H9 (cell line): ENCODE data around the gene VSIR. TPM values are rescaled to one million over a fixed set of nuclear protein-coding genes. Genes with fewer than 3 reads are reported as not detected.

Source experiments
- DNase-seq: peaks from one replicate; pipeline ENCODE4 v3.0.0-alpha.2; 2017
- H2AFZ ChIP-seq: one replicate; pipeline ENCODE4 v1.6.1; 2013; ENCODE audit warnings: mild to moderate bottlenecking, low read length, control low read depth, moderate library complexity
- H2AK5ac ChIP-seq: 2 replicates; pipeline ENCODE4 v1.6.1; 2013; ENCODE audit warnings: low read length, control low read depth, mixed read lengths; ENCODE audit not compliant: insufficient read length
- H2BK120ac ChIP-seq: one replicate; pipeline ENCODE4 v1.6.1; 2013; ENCODE audit warnings: low read depth, mild to moderate bottlenecking, low read length, control low read depth, inconsistent platforms; ENCODE audit not compliant: poor library complexity, severe bottlenecking
- H2BK12ac ChIP-seq: 2 replicates; pipeline ENCODE4 v1.6.1; 2013; ENCODE audit warnings: low read length, control low read depth, mixed read lengths, low read depth; ENCODE audit not compliant: insufficient read length
- H2BK15ac ChIP-seq: 2 replicates; pipeline ENCODE4 v1.6.1; 2013; ENCODE audit warnings: low read depth, low read length, control low read depth
- H2BK20ac ChIP-seq: one replicate; pipeline ENCODE4 v1.6.1; 2013; ENCODE audit warnings: low read depth, mild to moderate bottlenecking, low read length, control low read depth, inconsistent platforms; ENCODE audit not compliant: poor library complexity, severe bottlenecking
- H2BK5ac ChIP-seq: 2 replicates; pipeline ENCODE4 v1.6.1; 2013; ENCODE audit warnings: low read length, control low read depth, mixed read lengths; ENCODE audit not compliant: insufficient read length
- H3K14ac ChIP-seq: 2 replicates; pipeline ENCODE4 v1.6.1; 2013; ENCODE audit warnings: low read length, control low read depth; ENCODE audit not compliant: insufficient read depth
- H3K18ac ChIP-seq: 2 replicates; pipeline ENCODE4 v1.6.1; 2013; ENCODE audit warnings: low read depth, mild to moderate bottlenecking, mixed read lengths, low read length, control low read depth; ENCODE audit not compliant: insufficient read length
- H3K23ac ChIP-seq: 2 replicates; pipeline ENCODE4 v1.6.1; 2013; ENCODE audit warnings: low read length, control low read depth, mixed read lengths, low read depth; ENCODE audit not compliant: insufficient read length
- H3K23me2 ChIP-seq: 2 replicates; pipeline ENCODE4 v1.6.1; 2013; ENCODE audit warnings: low read depth, mild to moderate bottlenecking, mixed read lengths, low read length, control low read depth; ENCODE audit not compliant: insufficient read length, poor library complexity, severe bottlenecking
- H3K27ac ChIP-seq: 2 replicates; pipeline ENCODE4 v1.5.1; 2013; ENCODE audit warnings: low read length, control low read depth, mixed read lengths, low read depth; ENCODE audit not compliant: insufficient read length
- H3K27me3 ChIP-seq: 2 replicates; pipeline ENCODE4 v1.6.1; 2013; ENCODE audit warnings: low read length, control low read depth, inconsistent platforms; ENCODE audit not compliant: insufficient read depth
- H3K4ac ChIP-seq: 2 replicates; pipeline ENCODE4 v1.6.1; 2013; ENCODE audit warnings: low read depth, mild to moderate bottlenecking, control low read depth, inconsistent platforms, low read length, moderate library complexity
- H3K4me1 ChIP-seq: 2 replicates; pipeline ENCODE4 v1.6.1; 2013; ENCODE audit warnings: low read length, control low read depth, inconsistent platforms; ENCODE audit not compliant: insufficient read depth
- H3K4me2 ChIP-seq: 2 replicates; pipeline ENCODE4 v1.6.1; 2013; ENCODE audit warnings: low read length, control low read depth, mixed read lengths; ENCODE audit not compliant: insufficient read length, insufficient read depth
- H3K56ac ChIP-seq: 2 replicates; pipeline ENCODE4 v1.6.1; 2013; ENCODE audit warnings: low read depth, mild to moderate bottlenecking, mixed read lengths, low read length, control low read depth; ENCODE audit not compliant: insufficient read length
- H3K79me1 ChIP-seq: 2 replicates; pipeline ENCODE4 v1.6.1; 2013; ENCODE audit warnings: low read depth, mild to moderate bottlenecking, moderate library complexity, low read length, control low read depth, inconsistent platforms; ENCODE audit not compliant: insufficient read depth, poor library complexity, severe bottlenecking
- H3K79me2 ChIP-seq: 2 replicates; pipeline ENCODE4 v1.6.1; 2013; ENCODE audit warnings: low read length, control low read depth, inconsistent platforms; ENCODE audit not compliant: insufficient read depth
- H3K9ac ChIP-seq: 2 replicates; pipeline ENCODE4 v1.6.1; 2013; ENCODE audit warnings: low read length, control low read depth, mixed read lengths; ENCODE audit not compliant: insufficient read length; ENCODE audit errors: extremely low read depth
- H3K9me3 ChIP-seq: one replicate; pipeline ENCODE4 v1.6.1; 2013; ENCODE audit warnings: low read depth, low read length, inconsistent platforms; ENCODE audit not compliant: control insufficient read depth
- H3T11ph ChIP-seq: one replicate; pipeline ENCODE4 v1.6.1; 2013; ENCODE audit warnings: mild to moderate bottlenecking, low read length, control low read depth, inconsistent platforms
- H4K20me1 ChIP-seq: one replicate; pipeline ENCODE4 v1.6.1; 2013; ENCODE audit not compliant: control insufficient read depth, insufficient read length, insufficient read depth
- H4K5ac ChIP-seq: 2 replicates; pipeline ENCODE4 v1.6.1; 2013; ENCODE audit warnings: low read depth, mild to moderate bottlenecking, mixed read lengths, low read length, control low read depth; ENCODE audit not compliant: insufficient read length
- H4K8ac ChIP-seq: replicated peaks from 2 replicates; pipeline ENCODE4 v1.6.1; 2013; ENCODE audit warnings: low read length, control low read depth, mixed read lengths, low read depth; ENCODE audit not compliant: insufficient read length
- H4K91ac ChIP-seq: 2 replicates; pipeline ENCODE4 v1.6.1; 2013; ENCODE audit warnings: low read depth, mild to moderate bottlenecking, moderate library complexity, mixed read lengths, low read length, control low read depth; ENCODE audit not compliant: insufficient read length
- H3K27ac Mint-ChIP-seq, 3 experiments: 2 replicates in 2 of 3; 3 replicates in 1 of 3; pipeline ENCODE4 v1.8.0; 2020 to 2021; ENCODE audit warnings: mixed read lengths in 3 of 3, mild to moderate bottlenecking in 1 of 3, moderate library complexity in 1 of 3
- H3K27me3 Mint-ChIP-seq: 2 replicates; pipeline ENCODE4 v1.8.0; 2021; ENCODE audit warnings: low read depth, mild to moderate bottlenecking, moderate library complexity, mixed read lengths
- H3K36me3 Mint-ChIP-seq, 3 experiments: 2 replicates in 2 of 3; 3 replicates in 1 of 3; pipeline ENCODE4 v1.8.0; 2020 to 2021; ENCODE audit warnings: low read depth in 3 of 3, mixed read lengths in 3 of 3; ENCODE audit not compliant: insufficient read depth in 1 of 3
- H3K4me1 Mint-ChIP-seq, 2 experiments: 2 replicates each; pipeline ENCODE4 v1.8.0; 2020; ENCODE audit warnings: mixed read lengths in 2 of 2
- H3K4me3 Mint-ChIP-seq, 2 experiments: 2 replicates in 1 of 2; 3 replicates in 1 of 2; pipeline ENCODE4 v1.8.0; 2020 to 2021; ENCODE audit warnings: mild to moderate bottlenecking in 2 of 2, mixed read lengths in 2 of 2, moderate library complexity in 1 of 2
- H3K9me3 Mint-ChIP-seq, 2 experiments: 2 replicates in 1 of 2; 3 replicates in 1 of 2; pipeline ENCODE4 v1.8.0; 2020; ENCODE audit warnings: mild to moderate bottlenecking in 2 of 2, mixed read lengths in 2 of 2, moderate library complexity in 1 of 2
- WGBS: extraction: QIAGEN DNeasy Blood & Tissue Kit; methylation state at CpG from one replicate; pipeline ENCODE4 v1.1.7; 2013; ENCODE audit warnings: missing lambda C conversion rate, low lambda C conversion rate, mixed read lengths; ENCODE audit not compliant: insufficient read length; ENCODE audit errors: extremely low coverage; 5-methylcytosine and 5-hydroxymethylcytosine counted together
- total RNA-seq: library from RNA; stranded (reverse); gene quantifications from 2 replicates; pipeline ENCODE4 v1.2.1, GENCODE V29; 2021
- TF ChIP-seq, protein P1 (sequence below): fragments of 200-600 bp; sonication (generic); conservative IDR thresholded peaks from 3 replicates; pipeline ENCODE4 v1.8.0; 2021; ENCODE audit warnings: antibody characterized with exemption, mild to moderate bottlenecking

The VSIR gene
- total RNA-seq, 1 experiment from 2014 or later = 0.11 TPM

DNA sequence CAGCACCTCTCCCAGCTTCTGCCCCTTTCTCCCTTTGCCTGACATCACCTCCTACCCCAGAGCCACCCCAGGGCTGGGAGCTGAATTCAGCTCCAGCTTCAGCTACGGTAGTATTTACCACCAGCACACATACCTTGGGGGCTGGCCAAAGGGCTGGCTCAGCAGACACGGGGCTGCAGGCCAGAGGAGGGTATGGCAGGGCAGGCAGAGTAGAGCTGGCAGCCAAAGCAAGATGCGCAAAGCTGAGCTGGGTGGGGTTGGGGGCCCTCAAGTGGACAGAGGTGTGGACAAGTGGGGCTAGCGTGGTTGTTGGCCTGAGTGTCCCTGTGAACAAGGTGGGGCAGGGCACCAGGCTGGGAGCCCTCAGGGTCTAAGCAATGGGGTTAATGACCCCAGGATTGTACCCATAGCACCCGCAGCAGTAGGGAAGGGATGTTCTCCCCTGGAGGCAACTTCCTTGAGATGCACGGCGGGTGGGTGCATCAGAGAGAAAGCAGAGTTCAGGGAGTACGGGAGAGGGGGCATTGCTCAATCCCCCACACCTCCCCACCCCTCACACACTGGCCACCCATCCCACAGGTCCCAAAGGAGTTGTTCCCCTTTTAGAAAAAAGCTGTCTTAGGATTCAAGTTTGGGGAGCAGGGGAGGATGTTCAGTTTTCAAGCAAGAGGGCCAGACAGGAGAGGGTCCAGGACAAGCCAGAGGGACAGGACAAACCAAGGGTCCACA, 8.0 kb downstream of the VSIR start:
- H3K27ac Mint-ChIP-seq = no peak overlapping the region; a peak in 1 of 7 replicates

More for the DNA sequence above, 8.0 kb downstream of the VSIR start:
- H3K9me3 Mint-ChIP-seq = no peaks in the 10 kb centered on the region; a peak in 1 of 5 replicates
- Histone ChIP-seq H2BK120ac (no peak overlapping the region), H2BK20ac (no peak overlapping the region), H3K4me1 (no peaks in the 10 kb centered on the region; the same call in 1 of the 2 replicates), H3T11ph (no peak overlapping the region), H3K4ac (no peak overlapping the region), H3K27me3 (no peaks in the 10 kb centered on the region), H3K18ac (no peak overlapping the region), H2BK5ac (no peak overlapping the region), H3K27ac (no peak overlapping the region), H4K20me1 (no peaks in the 10 kb centered on the region), H2AK5ac (no peak overlapping the region), H3K14ac (no peak overlapping the region), H2AFZ (no peak overlapping the region), H3K4me2 (no peak overlapping the region), H2BK12ac (no peak overlapping the region), H3K23ac (no peak overlapping the region), H3K9ac (no peak overlapping the region), H3K56ac (no peak overlapping the region), H4K5ac (no peak overlapping the region), H3K23me2 (no peaks in the 10 kb centered on the region), H3K9me3 (no peaks in the 10 kb centered on the region), H4K91ac (no peak overlapping the region), H3K79me2 (no peaks in the 10 kb centered on the region), H4K8ac (no peak overlapping the region), H3K79me1 (no peaks in the 10 kb centered on the region), H2BK15ac (no peak overlapping the region)
- peaks cover 8% of the 10 kb centered on the region for H3K27me3 Mint-ChIP-seq
- WGBS = no CpG with 5 or more reads among the region's 8 CpGs
- H3K4me1 Mint-ChIP-seq = peaks cover 0 to 2% of the 10 kb centered on the region in 2 experiments; a peak in 3 of 4 replicates
- DNase-seq = no peak
- H3K36me3 Mint-ChIP-seq = no peaks in the 10 kb centered on the region
- no peak overlapping the region for H3K4me3 Mint-ChIP-seq
- TF ChIP-seq, protein P1, sequence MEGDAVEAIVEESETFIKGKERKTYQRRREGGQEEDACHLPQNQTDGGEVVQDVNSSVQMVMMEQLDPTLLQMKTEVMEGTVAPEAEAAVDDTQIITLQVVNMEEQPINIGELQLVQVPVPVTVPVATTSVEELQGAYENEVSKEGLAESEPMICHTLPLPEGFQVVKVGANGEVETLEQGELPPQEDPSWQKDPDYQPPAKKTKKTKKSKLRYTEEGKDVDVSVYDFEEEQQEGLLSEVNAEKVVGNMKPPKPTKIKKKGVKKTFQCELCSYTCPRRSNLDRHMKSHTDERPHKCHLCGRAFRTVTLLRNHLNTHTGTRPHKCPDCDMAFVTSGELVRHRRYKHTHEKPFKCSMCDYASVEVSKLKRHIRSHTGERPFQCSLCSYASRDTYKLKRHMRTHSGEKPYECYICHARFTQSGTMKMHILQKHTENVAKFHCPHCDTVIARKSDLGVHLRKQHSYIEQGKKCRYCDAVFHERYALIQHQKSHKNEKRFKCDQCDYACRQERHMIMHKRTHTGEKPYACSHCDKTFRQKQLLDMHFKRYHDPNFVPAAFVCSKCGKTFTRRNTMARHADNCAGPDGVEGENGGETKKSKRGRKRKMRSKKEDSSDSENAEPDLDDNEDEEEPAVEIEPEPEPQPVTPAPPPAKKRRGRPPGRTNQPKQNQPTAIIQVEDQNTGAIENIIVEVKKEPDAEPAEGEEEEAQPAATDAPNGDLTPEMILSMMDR = no peak
